Neuronal stem cell (in vitro differentiated cells): ENCODE measurements around the gene GBGT1.

Experiments used
- DNase-seq: peaks from one replicate; pipeline ENCODE4 v3.0.0-alpha.2; 2013; ENCODE audit warnings: low spot score
- H2AFZ ChIP-seq: one replicate; pipeline ENCODE4 v1.6.1; 2013; ENCODE audit warnings: mild to moderate bottlenecking, low read length, inconsistent platforms
- H2AK5ac ChIP-seq: 2 replicates; pipeline ENCODE4 v1.6.1; 2013; ENCODE audit warnings: low read depth, mild to moderate bottlenecking, inconsistent platforms, low read length, moderate library complexity, mixed read lengths
- H2BK120ac ChIP-seq: 2 replicates; pipeline ENCODE4 v1.6.1; 2013; ENCODE audit warnings: low read depth, mild to moderate bottlenecking, inconsistent platforms, low read length, moderate library complexity, mixed read lengths
- H2BK12ac ChIP-seq: one replicate; pipeline ENCODE4 v1.6.1; 2013; ENCODE audit warnings: low read length, inconsistent platforms
- H2BK15ac ChIP-seq: 2 replicates; pipeline ENCODE4 v1.6.1; 2013; ENCODE audit warnings: mild to moderate bottlenecking, low read length, inconsistent platforms, mixed read lengths
- H2BK5ac ChIP-seq: one replicate; pipeline ENCODE4 v1.6.1; 2013; ENCODE audit warnings: inconsistent platforms, mild to moderate bottlenecking, low read length, moderate library complexity
- H3K14ac ChIP-seq: one replicate; pipeline ENCODE4 v1.6.1; 2013; ENCODE audit warnings: low read length, inconsistent platforms
- H3K18ac ChIP-seq: 2 replicates; pipeline ENCODE4 v1.6.1; 2013; ENCODE audit warnings: low read length, inconsistent platforms
- H3K23ac ChIP-seq: 2 replicates; pipeline ENCODE4 v1.6.1; 2013; ENCODE audit warnings: low read depth, mild to moderate bottlenecking, mixed read lengths, low read length, inconsistent platforms; ENCODE audit not compliant: poor library complexity
- H3K27ac ChIP-seq: replicated peaks from 3 replicates; pipeline ENCODE4 v1.5.1; 2013; ENCODE audit warnings: low read length, inconsistent platforms
- H3K27me3 ChIP-seq, 3 experiments: 2 replicates each; pipeline ENCODE4 v1.6.1; 2013; ENCODE audit warnings: low read length in 3 of 3, mild to moderate bottlenecking in 2 of 3, inconsistent platforms in 1 of 3, low read depth in 1 of 3, mixed read lengths in 1 of 3, moderate library complexity in 1 of 3; ENCODE audit not compliant: control insufficient read depth in 3 of 3, insufficient read depth in 3 of 3
- H3K36me3 ChIP-seq, 2 donors: replicated peaks in 1 of 2; 2 replicates each; pipeline ENCODE4 v1.6.1; 2013; ENCODE audit warnings: low read length in 2 of 2; ENCODE audit not compliant: control insufficient read depth in 2 of 2, insufficient read depth in 2 of 2
- H3K4ac ChIP-seq: 2 replicates; pipeline ENCODE4 v1.6.1; 2013; ENCODE audit warnings: inconsistent platforms, mild to moderate bottlenecking, low read length, moderate library complexity
- H3K4me1 ChIP-seq, 2 donors: 1 replicate in 1 of 2; 2 replicates in 1 of 2; pipeline ENCODE4 v1.6.1; 2013; ENCODE audit warnings: low read length in 2 of 2, low read depth in 1 of 2; ENCODE audit not compliant: control insufficient read depth in 2 of 2, insufficient read depth in 1 of 2
- H3K4me2 ChIP-seq: one replicate; pipeline ENCODE4 v1.6.1; 2013; ENCODE audit warnings: mild to moderate bottlenecking, low read length, inconsistent platforms; ENCODE audit not compliant: insufficient read depth, poor library complexity, severe bottlenecking
- H3K4me3 ChIP-seq, 2 donors: 2 replicates each; pipeline ENCODE4 v1.5.1; 2013; ENCODE audit warnings: low read length in 2 of 2, mild to moderate bottlenecking in 2 of 2, inconsistent platforms in 1 of 2, moderate library complexity in 1 of 2
- H3K79me1 ChIP-seq: one replicate; pipeline ENCODE4 v1.6.1; 2013; ENCODE audit warnings: low read depth, mild to moderate bottlenecking, inconsistent platforms, low read length, moderate library complexity
- H3K9ac ChIP-seq: one replicate; pipeline ENCODE4 v1.6.1; 2013; ENCODE audit warnings: mild to moderate bottlenecking, low read depth, low read length, inconsistent platforms; ENCODE audit not compliant: poor library complexity
- H3K9me3 ChIP-seq, 2 donors: replicated peaks in 1 of 2; 2 replicates each; pipeline versions ENCODE3 to v1.6.1; 2013; ENCODE audit warnings: low read length in 2 of 2, mild to moderate bottlenecking in 2 of 2, inconsistent platforms in 1 of 2, low read depth in 1 of 2, mixed read lengths in 1 of 2, moderate library complexity in 1 of 2; ENCODE audit not compliant: control insufficient read depth in 2 of 2, insufficient read depth in 1 of 2
- H4K8ac ChIP-seq: one replicate; pipeline ENCODE4 v1.6.1; 2013; ENCODE audit warnings: low read depth, mild to moderate bottlenecking, inconsistent platforms, low read length, moderate library complexity
- H4K91ac ChIP-seq: one replicate; pipeline ENCODE4 v1.6.1; 2013; ENCODE audit warnings: low read length, low read depth, mild to moderate bottlenecking, inconsistent platforms; ENCODE audit not compliant: poor library complexity
- WGBS, 2 donors: extraction: QIAGEN DNeasy Blood & Tissue Kit; methylation state at CpG; one replicate each; pipeline ENCODE4 v1.1.7; 2013; ENCODE audit warnings: missing lambda C conversion rate in 2 of 2, mixed read lengths in 1 of 2; ENCODE audit not compliant: insufficient read length in 2 of 2, insufficient replicate concordance in 1 of 2; ENCODE audit errors: extremely low coverage in 2 of 2; 5-methylcytosine and 5-hydroxymethylcytosine counted together

The GBGT1 gene

DNA sequence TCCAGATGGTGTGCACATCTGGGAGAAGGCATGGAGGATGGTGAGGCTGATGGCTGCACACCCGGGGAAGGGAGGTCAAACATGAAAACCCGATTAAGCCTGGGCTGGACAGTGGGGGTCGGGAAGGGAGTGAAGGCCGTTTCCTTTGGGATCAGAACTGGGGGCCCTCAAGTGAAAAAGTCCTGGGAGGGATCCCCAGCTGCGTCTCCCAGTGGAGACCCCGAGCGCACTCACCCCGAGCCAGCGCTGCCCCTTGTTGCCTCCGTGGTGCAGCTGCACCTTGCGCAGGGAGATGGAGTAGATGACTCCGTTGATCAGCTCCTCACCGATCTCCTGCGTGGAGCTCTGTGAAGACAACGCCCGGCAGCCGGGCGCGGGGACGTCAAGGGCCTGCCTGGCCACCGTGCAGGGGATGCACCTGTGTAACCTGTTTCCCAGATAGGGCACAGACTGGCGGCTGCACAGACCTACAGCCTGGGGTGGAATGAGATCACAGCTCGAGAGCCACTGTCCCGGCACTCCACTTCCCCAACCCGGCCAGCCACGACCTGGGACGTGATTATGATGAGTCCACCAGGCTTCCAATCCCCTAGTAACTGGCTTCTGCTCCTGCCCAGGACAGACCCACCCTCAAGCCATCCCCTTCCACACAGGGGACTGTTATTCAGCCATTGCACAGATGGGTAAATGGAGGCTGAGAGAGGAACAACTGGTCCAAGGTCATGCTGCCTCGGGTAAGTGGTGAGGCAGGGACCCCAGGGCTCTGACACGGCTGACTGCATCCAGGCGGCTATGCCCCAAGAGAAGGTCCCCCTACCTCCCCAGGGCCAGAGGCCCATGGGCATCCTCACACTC is 51.7 kb downstream of the GBGT1 start:
- DNase-seq = no peak
- Histone ChIP-seq H3K79me1 (peaks cover 28% of the 10 kb centered on the region), H3K9ac (peak overlapping the region; percentile 70), H3K23ac (no peak overlapping the region), H3K27ac (no peak overlapping the region), H2BK5ac (no peak overlapping the region), H2BK120ac (no peak overlapping the region), H3K4ac (no peak overlapping the region), H3K4me3 (no peak overlapping the region), H3K27me3 (no peaks in the 10 kb centered on the region), H3K36me3 (peaks cover 34 to 53% of the 10 kb centered on the region in 2 donors), H3K18ac (no peak overlapping the region), H3K4me1 (peaks cover 21 to 33% of the 10 kb centered on the region in 2 donors), H2AFZ (no peak overlapping the region), H2BK12ac (no peak overlapping the region), H3K4me2 (no peak overlapping the region), H2BK15ac (no peak overlapping the region), H3K14ac (no peak overlapping the region), H3K9me3 (peaks cover 0 to 2% of the 10 kb centered on the region in 2 donors), H4K8ac (no peak overlapping the region), H4K91ac (no peak overlapping the region), H2AK5ac (no peak overlapping the region)
- WGBS, 2 donors = no CpG with 5 or more reads among the region's 30 CpGs

DNA sequence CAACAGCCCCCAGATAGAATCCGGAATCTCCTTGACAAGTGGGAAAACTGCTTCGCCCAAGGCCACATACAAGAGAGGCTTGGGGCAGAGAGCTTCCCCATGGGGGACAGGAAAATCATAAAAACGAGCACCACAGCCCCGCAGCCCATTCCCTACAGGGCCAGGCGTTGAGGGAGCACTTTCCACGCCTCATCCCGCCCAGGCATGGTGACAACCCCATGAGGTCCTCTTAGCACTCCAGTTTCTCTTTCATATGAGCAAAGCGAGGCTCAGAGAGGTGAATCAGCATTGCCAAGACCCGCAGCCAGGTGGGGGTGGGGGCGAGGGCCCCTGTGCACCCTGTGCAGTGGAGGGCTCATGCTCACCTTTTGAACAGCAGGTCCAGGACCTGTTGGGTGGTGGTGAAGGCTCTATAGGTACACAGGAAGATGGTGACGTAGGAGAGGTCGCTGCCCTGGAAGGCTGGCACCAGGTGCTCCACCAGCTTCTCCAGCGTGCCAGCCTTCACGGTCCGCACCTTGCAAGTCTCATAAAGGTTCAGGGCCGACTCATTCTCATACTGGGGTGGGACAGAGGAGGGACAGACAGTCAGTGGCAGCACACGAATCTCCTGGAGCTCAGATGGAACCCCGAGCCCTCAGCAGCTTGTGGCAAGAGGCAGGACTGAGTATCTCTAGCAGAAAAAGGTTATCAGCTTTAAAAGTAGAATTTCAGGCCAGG is 53.6 kb downstream of the GBGT1 start:
- Histone ChIP-seq H3K27ac (no peak overlapping the region), H3K18ac (no peak overlapping the region), H2AK5ac (no peak overlapping the region), H3K27me3 (no peaks in the 10 kb centered on the region), H2BK12ac (no peak overlapping the region), H3K9ac (no peak overlapping the region), H3K79me1 (peaks cover 16% of the 10 kb centered on the region), H2BK15ac (no peak overlapping the region), H3K4me1 (peaks cover 11 to 21% of the 10 kb centered on the region in 2 donors), H3K4ac (no peak overlapping the region), H2BK120ac (no peak overlapping the region), H2BK5ac (no peak overlapping the region), H3K36me3 (peaks cover 42 to 70% of the 10 kb centered on the region in 2 donors), H2AFZ (no peak overlapping the region), H3K14ac (no peak overlapping the region), H3K9me3 (peaks cover 0 to 2% of the 10 kb centered on the region in 2 donors), H3K4me3 (peak overlapping the region in 1 of 2 donors; percentile 45), H3K4me2 (no peak overlapping the region), H4K8ac (no peak overlapping the region), H3K23ac (no peak overlapping the region), H4K91ac (no peak overlapping the region)
- WGBS, 2 donors = no CpG with 5 or more reads among the region's 18 CpGs
- DNase-seq = no peak

DNA sequence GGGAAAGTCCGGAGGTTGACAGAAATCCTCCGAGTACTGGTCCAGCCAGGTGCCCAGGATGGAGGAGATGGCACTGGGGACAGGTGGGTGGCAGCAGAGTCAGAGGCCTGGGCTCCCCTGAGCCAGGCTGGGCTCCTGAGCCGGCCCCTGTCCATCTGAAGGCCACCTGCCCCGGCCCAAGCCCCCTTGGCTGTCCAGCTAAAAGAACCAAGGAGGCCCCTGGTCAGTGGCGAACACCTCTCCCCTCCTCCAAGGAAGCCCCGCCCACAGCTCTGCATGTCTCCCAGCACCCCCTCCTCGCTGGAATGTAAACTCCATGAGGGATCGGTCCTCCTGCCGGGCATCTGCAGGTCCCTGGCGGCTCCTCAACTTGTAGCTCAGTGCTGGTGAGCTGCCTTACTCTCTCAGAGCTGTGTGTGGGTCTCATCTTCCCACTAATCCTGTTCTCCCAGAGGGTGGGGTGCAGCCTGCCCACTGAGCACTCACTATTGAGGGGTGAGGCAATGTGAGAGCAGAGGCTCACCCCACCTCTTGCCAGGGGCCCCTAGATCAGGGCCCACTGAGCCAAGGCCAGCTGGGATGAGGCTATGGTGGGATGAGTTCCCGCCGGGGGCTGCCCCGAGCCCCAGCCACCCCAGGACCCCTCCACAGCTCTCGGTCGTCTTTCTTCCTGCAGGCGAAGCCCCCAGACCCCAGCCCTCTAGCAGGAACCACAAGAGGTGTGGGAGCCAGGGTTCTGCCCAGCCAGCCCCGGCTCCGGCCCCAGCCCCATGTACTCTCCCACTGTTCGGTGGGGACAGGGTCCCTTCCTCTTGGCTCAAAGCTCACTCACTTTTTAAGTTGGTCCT is 54.7 kb downstream of the GBGT1 start:
- no peak overlapping the region for H3K27ac ChIP-seq
- H3K23ac ChIP-seq = peak overlapping the region; percentile 17
- no peaks in the 10 kb centered on the region for H3K27me3 ChIP-seq
- no peak overlapping the region for H4K8ac ChIP-seq
- H3K4ac ChIP-seq = no peak overlapping the region
- no peak overlapping the region for H2BK15ac ChIP-seq
- no peak overlapping the region for H4K91ac ChIP-seq
- no peak overlapping the region for H3K18ac ChIP-seq
- H3K14ac ChIP-seq = no peak overlapping the region
- DNase-seq = no peak
- peaks cover 0 to 2% of the 10 kb centered on the region in 2 donors for H3K9me3 ChIP-seq
- H3K4me2 ChIP-seq = no peak overlapping the region
- peaks cover 12% of the 10 kb centered on the region for H3K79me1 ChIP-seq
- no peak overlapping the region for H2BK12ac ChIP-seq
- H2AFZ ChIP-seq = no peak overlapping the region
- H2BK5ac ChIP-seq = no peak overlapping the region
- no peak overlapping the region for H3K4me3 ChIP-seq
- H3K4me1 ChIP-seq = peaks cover 3 to 10% of the 10 kb centered on the region in 2 donors
- H3K36me3 ChIP-seq = peaks cover 48 to 80% of the 10 kb centered on the region in 2 donors
- no peak overlapping the region for H3K9ac ChIP-seq
- H2BK120ac ChIP-seq = no peak overlapping the region
- no peak overlapping the region for H2AK5ac ChIP-seq
- WGBS, 2 donors = no CpG with 5 or more reads among the region's 19 CpGs
